Ishikawa (cell line): ENCODE data around the gene ARID1B.
A peak's percentile ranks its signal among the peaks of the same experiment; 100 is the strongest.

Source experiments
- CEBPB ChIP-seq: IDR thresholded peaks from 2 replicates; pipeline ENCODE4 v1.6.1; 2012
- CREB1 ChIP-seq: IDR thresholded peaks from 2 replicates; pipeline ENCODE4 v1.6.1; 2012; ENCODE audit warnings: low read depth
- EGR1 ChIP-seq: IDR thresholded peaks from 2 replicates; pipeline ENCODE4 v1.6.1; 2012
- EP300 ChIP-seq: IDR thresholded peaks from 2 replicates; pipeline ENCODE4 v1.6.1; 2012; ENCODE audit warnings: borderline replicate concordance
- FOXM1 ChIP-seq: IDR thresholded peaks from 2 replicates; pipeline ENCODE4 v1.6.1; 2012; ENCODE audit warnings: low read depth, borderline replicate concordance
- NFIC ChIP-seq: IDR thresholded peaks from 2 replicates; pipeline ENCODE4 v1.6.1; 2012
- RAD21 ChIP-seq: IDR thresholded peaks from 2 replicates; pipeline ENCODE4 v1.6.1; 2012; ENCODE audit warnings: low read depth
- TAF1 ChIP-seq: IDR thresholded peaks from 2 replicates; pipeline ENCODE4 v1.6.1; 2012; ENCODE audit warnings: low read depth, mild to moderate bottlenecking
- TCF12 ChIP-seq: IDR thresholded peaks from 2 replicates; pipeline ENCODE4 v1.6.1; 2012; ENCODE audit warnings: low read depth
- TEAD4 ChIP-seq: IDR thresholded peaks from 2 replicates; pipeline ENCODE4 v1.6.1; 2012
- YY1 ChIP-seq: IDR thresholded peaks from 2 replicates; pipeline ENCODE4 v1.6.1; 2012; ENCODE audit warnings: low read depth
- ZBTB7A ChIP-seq: IDR thresholded peaks from 2 replicates; pipeline ENCODE4 v1.6.1; 2012; ENCODE audit warnings: low read depth
- TF ChIP-seq, protein P1 (sequence below): IDR thresholded peaks from 2 replicates; pipeline ENCODE4 v1.6.1; 2012
- TF ChIP-seq, protein P2 (sequence below): IDR thresholded peaks from 2 replicates; pipeline ENCODE4 v1.6.1; 2012
- TF ChIP-seq, protein P3 (sequence below): IDR thresholded peaks from 2 replicates; pipeline ENCODE4 v1.6.1; 2012; ENCODE audit warnings: low read depth, mild to moderate bottlenecking

ARID1B gene

DNA sequence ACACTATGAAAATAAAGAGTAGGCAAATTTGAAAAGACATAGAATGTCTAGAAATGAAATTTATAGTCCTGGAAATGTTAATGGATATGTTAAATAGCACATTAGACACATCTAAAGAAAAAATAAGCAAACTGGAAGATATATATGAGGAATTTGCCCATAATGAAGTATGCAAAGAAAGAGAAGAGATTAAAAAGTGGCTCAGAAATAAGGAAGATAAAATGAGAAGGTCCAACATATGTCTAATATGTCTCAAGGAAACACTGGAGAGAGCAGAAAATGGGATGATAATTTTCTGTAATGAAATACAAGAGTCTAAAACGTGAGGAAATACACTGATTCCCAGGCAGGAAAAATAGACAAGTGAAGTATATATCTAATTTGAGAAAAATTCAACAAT is 36.6 kb upstream of the ARID1B start:
- TF ChIP-seq CEBPB (no peak), NFIC (no peak), RAD21 (no peak), TEAD4 (no peak), FOXM1 (no peak), TAF1 (no peak), EP300 (no peak), TCF12 (no peak)
- TF ChIP-seq, protein P1, sequence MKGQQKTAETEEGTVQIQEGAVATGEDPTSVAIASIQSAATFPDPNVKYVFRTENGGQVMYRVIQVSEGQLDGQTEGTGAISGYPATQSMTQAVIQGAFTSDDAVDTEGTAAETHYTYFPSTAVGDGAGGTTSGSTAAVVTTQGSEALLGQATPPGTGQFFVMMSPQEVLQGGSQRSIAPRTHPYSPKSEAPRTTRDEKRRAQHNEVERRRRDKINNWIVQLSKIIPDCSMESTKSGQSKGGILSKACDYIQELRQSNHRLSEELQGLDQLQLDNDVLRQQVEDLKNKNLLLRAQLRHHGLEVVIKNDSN = no peak

DNA sequence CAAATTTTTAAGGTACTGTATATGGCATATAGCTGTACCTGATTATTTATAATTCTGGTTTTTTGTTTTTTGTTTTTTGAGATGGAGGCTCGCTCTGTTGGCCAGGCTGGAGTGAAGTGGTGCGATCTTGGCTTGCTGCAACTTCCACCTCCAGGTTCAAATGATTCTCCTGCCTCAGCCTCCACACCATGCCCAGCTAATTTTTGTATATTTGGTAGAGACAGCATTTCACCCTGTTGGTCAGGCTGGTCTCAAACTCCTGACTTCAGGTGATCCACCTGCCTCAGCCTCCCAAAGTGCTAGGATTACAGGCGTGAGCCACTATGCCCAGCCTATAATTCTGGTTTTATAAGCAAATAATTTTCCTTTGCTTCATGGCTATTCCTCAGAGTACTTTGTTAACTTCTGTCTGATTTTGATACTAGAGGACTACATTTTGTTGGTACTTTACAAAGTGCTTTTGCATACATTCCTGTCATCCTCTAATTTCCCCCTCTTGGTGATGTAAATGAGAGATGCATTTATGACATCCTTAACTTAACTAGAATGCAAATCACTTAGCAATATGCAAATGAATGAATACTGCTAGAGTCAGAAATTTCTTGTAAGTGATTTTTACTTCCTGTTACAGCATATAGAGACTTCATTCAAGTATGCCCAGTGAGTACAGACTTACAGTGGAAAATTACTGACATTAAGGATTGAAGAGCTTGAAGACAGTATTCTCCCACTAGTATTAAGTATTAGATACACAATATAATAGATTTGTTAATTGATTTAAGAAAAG is 35.7 kb upstream of the ARID1B start:
- TF ChIP-seq ZBTB7A = no peak
- TF ChIP-seq EGR1 = no peak
- no peak for TF ChIP-seq EP300
- no peak for TF ChIP-seq FOXM1
- no peak for TF ChIP-seq NFIC
- TF ChIP-seq YY1 = no peak
- TF ChIP-seq CREB1 = no peak

DNA sequence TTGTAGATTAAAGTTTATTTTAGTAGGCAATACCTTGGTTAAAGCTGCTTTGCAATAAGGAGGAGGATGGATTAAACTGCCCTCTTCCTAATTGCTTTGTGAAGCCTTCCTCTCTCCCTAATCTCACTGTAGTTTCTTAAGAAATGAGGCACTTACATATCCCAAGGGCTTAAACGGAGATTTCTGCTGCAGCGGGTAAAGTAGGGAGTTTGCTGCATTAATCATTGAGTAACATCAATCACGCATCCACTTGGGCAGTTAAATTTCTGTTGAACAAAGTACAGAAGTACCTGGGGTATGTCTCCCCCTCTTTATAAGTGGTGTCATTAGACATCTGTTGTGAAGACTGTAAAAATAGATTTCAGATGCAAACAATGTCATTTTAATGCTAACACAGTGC is 29.5 kb upstream of the ARID1B start:
- TF ChIP-seq CEBPB = no peak
- no peak for TF ChIP-seq RAD21
- TF ChIP-seq, protein P2, sequence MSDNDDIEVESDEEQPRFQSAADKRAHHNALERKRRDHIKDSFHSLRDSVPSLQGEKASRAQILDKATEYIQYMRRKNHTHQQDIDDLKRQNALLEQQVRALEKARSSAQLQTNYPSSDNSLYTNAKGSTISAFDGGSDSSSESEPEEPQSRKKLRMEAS = no peak
- TF ChIP-seq, protein P3, sequence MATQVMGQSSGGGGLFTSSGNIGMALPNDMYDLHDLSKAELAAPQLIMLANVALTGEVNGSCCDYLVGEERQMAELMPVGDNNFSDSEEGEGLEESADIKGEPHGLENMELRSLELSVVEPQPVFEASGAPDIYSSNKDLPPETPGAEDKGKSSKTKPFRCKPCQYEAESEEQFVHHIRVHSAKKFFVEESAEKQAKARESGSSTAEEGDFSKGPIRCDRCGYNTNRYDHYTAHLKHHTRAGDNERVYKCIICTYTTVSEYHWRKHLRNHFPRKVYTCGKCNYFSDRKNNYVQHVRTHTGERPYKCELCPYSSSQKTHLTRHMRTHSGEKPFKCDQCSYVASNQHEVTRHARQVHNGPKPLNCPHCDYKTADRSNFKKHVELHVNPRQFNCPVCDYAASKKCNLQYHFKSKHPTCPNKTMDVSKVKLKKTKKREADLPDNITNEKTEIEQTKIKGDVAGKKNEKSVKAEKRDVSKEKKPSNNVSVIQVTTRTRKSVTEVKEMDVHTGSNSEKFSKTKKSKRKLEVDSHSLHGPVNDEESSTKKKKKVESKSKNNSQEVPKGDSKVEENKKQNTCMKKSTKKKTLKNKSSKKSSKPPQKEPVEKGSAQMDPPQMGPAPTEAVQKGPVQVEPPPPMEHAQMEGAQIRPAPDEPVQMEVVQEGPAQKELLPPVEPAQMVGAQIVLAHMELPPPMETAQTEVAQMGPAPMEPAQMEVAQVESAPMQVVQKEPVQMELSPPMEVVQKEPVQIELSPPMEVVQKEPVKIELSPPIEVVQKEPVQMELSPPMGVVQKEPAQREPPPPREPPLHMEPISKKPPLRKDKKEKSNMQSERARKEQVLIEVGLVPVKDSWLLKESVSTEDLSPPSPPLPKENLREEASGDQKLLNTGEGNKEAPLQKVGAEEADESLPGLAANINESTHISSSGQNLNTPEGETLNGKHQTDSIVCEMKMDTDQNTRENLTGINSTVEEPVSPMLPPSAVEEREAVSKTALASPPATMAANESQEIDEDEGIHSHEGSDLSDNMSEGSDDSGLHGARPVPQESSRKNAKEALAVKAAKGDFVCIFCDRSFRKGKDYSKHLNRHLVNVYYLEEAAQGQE = no peak
- no peak for TF ChIP-seq CREB1
- no peak for TF ChIP-seq NFIC
- no peak for TF ChIP-seq FOXM1
- no peak for TF ChIP-seq ZBTB7A
- no peak for TF ChIP-seq TCF12
- TF ChIP-seq EP300 = no peak
- TF ChIP-seq, protein P1 = no peak
- no peak for TF ChIP-seq TAF1
- no peak for TF ChIP-seq YY1

DNA sequence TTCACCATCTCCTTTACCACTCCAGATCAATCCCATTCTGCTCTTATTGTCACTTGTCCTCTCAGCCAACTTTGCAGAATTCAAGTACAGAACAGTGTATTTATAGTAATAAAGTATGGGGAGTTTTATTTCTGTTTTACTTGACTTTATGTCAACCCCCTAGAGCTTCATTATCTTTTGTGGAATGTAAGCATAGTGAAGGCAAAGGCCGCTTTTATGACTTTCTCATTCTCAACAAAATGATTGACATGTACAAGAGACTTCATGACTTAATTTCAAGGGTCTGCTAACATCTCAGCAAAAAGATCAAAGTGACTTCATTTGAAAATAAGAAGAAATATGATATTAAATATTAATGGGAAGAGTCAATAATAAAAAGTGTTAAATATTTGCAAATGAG is 28.7 kb upstream of the ARID1B start:
- TF ChIP-seq FOXM1 = no peak
- no peak for TF ChIP-seq TCF12
- no peak for TF ChIP-seq CREB1
- TF ChIP-seq NFIC = no peak
- no peak for TF ChIP-seq RAD21
- TF ChIP-seq, protein P3 = no peak
- TF ChIP-seq TAF1 = no peak
- TF ChIP-seq, protein P2 = no peak
- no peak for TF ChIP-seq EGR1

DNA sequence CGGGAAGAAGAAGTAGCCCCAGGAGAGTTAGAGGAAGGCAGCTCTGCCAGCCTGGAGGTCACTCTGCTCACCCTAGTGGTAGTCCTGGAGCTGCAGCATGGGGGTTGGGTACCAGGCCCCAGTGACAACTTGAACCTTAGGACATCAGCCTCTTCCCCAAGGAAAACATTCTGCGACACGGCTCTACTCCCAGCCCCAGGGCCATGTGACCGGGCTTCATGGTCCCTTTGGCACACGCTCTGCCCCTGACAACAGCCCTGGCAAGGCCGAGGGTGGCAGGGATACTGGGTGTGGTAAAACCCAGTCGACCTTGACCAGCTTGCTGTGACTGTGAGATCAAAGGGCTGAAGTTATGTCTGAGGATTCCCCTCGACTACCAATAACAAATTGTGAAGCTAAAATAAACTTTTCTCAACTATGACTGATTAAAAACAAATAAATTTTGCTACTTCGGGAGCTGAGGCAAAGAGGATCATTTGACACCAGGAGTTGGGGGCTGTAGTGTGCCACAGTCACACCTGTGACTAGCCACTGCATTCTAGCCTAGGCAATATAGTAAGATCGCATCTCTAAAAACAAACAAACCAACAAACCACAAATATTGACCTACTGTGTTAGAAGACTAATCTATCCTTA is 24.4 kb upstream of the ARID1B start:
- TF ChIP-seq RAD21 (peak; percentile 36; the same call in 1 of the 2 replicates), FOXM1 (no peak), ZBTB7A (no peak), TEAD4 (no peak), TCF12 (no peak), CEBPB (no peak)
- TF ChIP-seq, protein P1 = peak; percentile 72
- TF ChIP-seq, protein P3 = no peak
- TF ChIP-seq, protein P2 = no peak
